GM19328 (cell line): ENCODE data around the gene SYT1.

Experiments
- ATAC-seq: cut with Tn5 transposase; IDR thresholded peaks from one replicate; pipeline ENCODE4 v1.9.1; 2021; ENCODE audit warnings: mild to moderate bottlenecking, moderate library complexity; ENCODE audit not compliant: unreplicated experiment

The SYT1 gene

GRCh38 chr12:79331870-79332269 is 467.3 kb downstream of the SYT1 start:
- ATAC-seq = no peak

- no peak for ATAC-seq
These were observed 468.6 kb downstream of the SYT1 start for GRCh38 chr12:79333144-79333543.

- no peak for ATAC-seq
These were observed 473.2 kb downstream of the SYT1 start for GRCh38 chr12:79337662-79338290.

- ATAC-seq = no peak
These were observed 480.6 kb downstream of the SYT1 start for GRCh38 chr12:79344855-79345847.

- ATAC-seq = no peak
These were observed 483.3 kb downstream of the SYT1 start for GRCh38 chr12:79347866-79348265.

GRCh38 chr12:79351251-79351650 is 486.7 kb downstream of the SYT1 start:
- ATAC-seq = no peak

GRCh38 chr12:79356216-79356615 is 491.6 kb downstream of the SYT1 start:
- no peak for ATAC-seq

GRCh38 chr12:79357048-79357447 is 492.5 kb downstream of the SYT1 start:
- no peak for ATAC-seq

GRCh38 chr12:79358716-79359300 is 494.2 kb downstream of the SYT1 start:
- ATAC-seq = no peak

GRCh38 chr12:79360286-79360685 is 495.7 kb downstream of the SYT1 start:
- no peak for ATAC-seq

- no peak for ATAC-seq
These were observed 496.4 kb downstream of the SYT1 start for GRCh38 chr12:79360936-79361335.

GRCh38 chr12:79364197-79364596 is 499.6 kb downstream of the SYT1 start:
- ATAC-seq = no peak

- no peak for ATAC-seq
These were observed 501.8 kb downstream of the SYT1 start for GRCh38 chr12:79366374-79366773.

GRCh38 chr12:79367032-79367589 is 502.5 kb downstream of the SYT1 start:
- no peak for ATAC-seq

- no peak for ATAC-seq
These were observed 505.4 kb downstream of the SYT1 start for GRCh38 chr12:79370021-79370420.

GRCh38 chr12:79371226-79371625 is 506.7 kb downstream of the SYT1 start:
- no peak for ATAC-seq

- peak; percentile 66 for ATAC-seq
These were observed 509.4 kb downstream of the SYT1 start for GRCh38 chr12:79373896-79374499.

GRCh38 chr12:79374545-79374944 is 510.0 kb downstream of the SYT1 start:
- no peak for ATAC-seq

GRCh38 chr12:79375050-79375449 is 510.5 kb downstream of the SYT1 start:
- no peak for ATAC-seq

GRCh38 chr12:79378496-79378895 is 513.9 kb downstream of the SYT1 start:
- no peak for ATAC-seq

- no peak for ATAC-seq
These were observed 515.8 kb downstream of the SYT1 start for GRCh38 chr12:79380402-79380801.
